Measurements from ENCODE around the gene PLCB4. TPM values are rescaled to one million over a fixed set of nuclear protein-coding genes. Genes with fewer than 3 reads are reported as not detected.

Gene PLCB4
- total RNA-seq, 4 donors from 2014 or later = 17.4 to 264 (median 28.1) TPM

- H3K27ac ChIP-seq = no peak overlapping the region
- intact Hi-C loops (cut with DNase I; ENCODE audit: low total_unique reads) = no loop called here
- H3K27me3 ChIP-seq = no peaks in the 10 kb centered on the region
- no peak for DNase-seq
- H3K9me3 ChIP-seq = no peaks in the 10 kb centered on the region
- H3K36me3 ChIP-seq = no peaks in the 10 kb centered on the region
- no peaks in the 10 kb centered on the region for H3K4me1 ChIP-seq
- TF ChIP-seq POLR2A (IDR thresholded peaks at IDR 0.05) (no peak), CTCF (IDR thresholded peaks at IDR 0.05) (no peak)
- no peak overlapping the region for H3K4me3 ChIP-seq
These were observed 181.6 kb downstream of the PLCB4 start for GRCh38 chr20:9250511-9250910.

- no peaks in the 10 kb centered on the region for H3K36me3 ChIP-seq
- no peak overlapping the region for H3K27ac ChIP-seq
- no peaks in the 10 kb centered on the region for H3K9me3 ChIP-seq
- intact Hi-C loops (cut with DNase I; ENCODE audit: low total_unique reads) = no loop called here
- H3K27me3 ChIP-seq = no peaks in the 10 kb centered on the region
- TF ChIP-seq POLR2A (IDR thresholded peaks at IDR 0.05) (no peak), CTCF (IDR thresholded peaks at IDR 0.05) (no peak)
- no peak for DNase-seq
- no peaks in the 10 kb centered on the region for H3K4me1 ChIP-seq
- no peak overlapping the region for H3K4me3 ChIP-seq
These were observed 184.2 kb downstream of the PLCB4 start for GRCh38 chr20:9253006-9253539.

DNA sequence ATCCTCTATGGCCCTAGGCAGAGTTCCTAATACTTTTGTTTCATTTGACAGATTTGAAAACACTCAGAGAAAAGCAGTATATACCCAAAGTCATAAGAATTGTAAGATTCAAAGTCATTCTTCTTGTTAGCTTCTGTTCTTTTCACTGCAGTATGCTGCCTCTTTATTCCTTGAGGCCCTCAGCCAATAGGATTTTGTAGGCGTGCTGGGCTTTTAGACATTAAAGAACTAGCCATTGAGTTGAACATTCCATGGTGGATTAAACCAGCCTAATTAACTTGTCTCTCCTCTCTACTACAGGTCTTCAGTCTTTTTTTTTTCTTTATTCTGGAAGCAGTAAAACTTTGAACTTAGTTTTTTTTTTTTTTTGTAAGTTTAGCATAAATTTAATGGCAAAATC, 186.3 kb downstream of the PLCB4 start:
- no peak for TF ChIP-seq CTCF (IDR thresholded peaks at IDR 0.05)
- TF ChIP-seq POLR2A (IDR thresholded peaks at IDR 0.05) = no peak
- intact Hi-C loops (cut with DNase I; ENCODE audit: low total_unique reads) = no loop called here
- H3K9me3 ChIP-seq = no peaks in the 10 kb centered on the region
- H3K36me3 ChIP-seq = no peaks in the 10 kb centered on the region
- H3K4me1 ChIP-seq = no peaks in the 10 kb centered on the region
- no peak overlapping the region for H3K4me3 ChIP-seq
- DNase-seq = no peak
- no peaks in the 10 kb centered on the region for H3K27me3 ChIP-seq
- no peak overlapping the region for H3K27ac ChIP-seq

- Histone ChIP-seq H3K9me3 (no peaks in the 10 kb centered on the region), H3K27me3 (no peaks in the 10 kb centered on the region), H3K4me1 (no peaks in the 10 kb centered on the region), H3K36me3 (no peaks in the 10 kb centered on the region), H3K4me3 (no peak overlapping the region), H3K27ac (no peak overlapping the region)
- intact Hi-C loops (cut with DNase I; ENCODE audit: low total_unique reads) = no loop called here
- TF ChIP-seq CTCF (IDR thresholded peaks at IDR 0.05) = no peak
- no peak for TF ChIP-seq POLR2A (IDR thresholded peaks at IDR 0.05)
- DNase-seq = no peak
These were observed 187.5 kb downstream of the PLCB4 start for GRCh38 chr20:9256393-9256792.

DNA sequence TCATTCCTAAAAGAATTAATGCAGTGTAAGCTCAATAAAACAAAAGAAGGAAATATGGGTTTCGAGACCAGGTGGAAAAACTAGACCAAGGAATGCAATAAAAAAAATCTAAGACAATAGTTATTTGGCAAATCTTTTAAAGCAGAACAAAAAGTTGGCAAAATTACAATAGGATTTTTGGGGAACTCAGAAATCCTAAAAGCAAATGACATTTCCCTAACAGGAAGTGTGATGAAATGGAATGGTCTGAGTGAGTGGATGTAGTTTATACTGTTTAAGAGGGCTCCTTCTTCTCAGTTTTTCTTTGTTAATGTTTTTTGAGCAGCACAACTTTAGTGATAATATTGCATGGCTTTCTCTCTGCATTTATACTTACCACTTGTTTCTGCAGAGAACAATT, 190.0 kb downstream of the PLCB4 start:
- no peak overlapping the region for H3K4me3 ChIP-seq
- H3K4me1 ChIP-seq = no peaks in the 10 kb centered on the region
- no peaks in the 10 kb centered on the region for H3K27me3 ChIP-seq
- no peaks in the 10 kb centered on the region for H3K9me3 ChIP-seq
- no peaks in the 10 kb centered on the region for H3K36me3 ChIP-seq
- no peak overlapping the region for H3K27ac ChIP-seq
- TF ChIP-seq CTCF (IDR thresholded peaks at IDR 0.05) (no peak), POLR2A (IDR thresholded peaks at IDR 0.05) (no peak)
- no peak for DNase-seq
- intact Hi-C loops (cut with DNase I; ENCODE audit: low total_unique reads) = no loop called here
